H9 (cell line): Measurements from ENCODE around the gene SLX4. TPM values are rescaled to one million over a fixed set of nuclear protein-coding genes. Genes with fewer than 3 reads are reported as not detected.

Experiments
- DNase-seq: peaks from one replicate; pipeline ENCODE4 v3.0.0-alpha.2; 2017
- H2AFZ ChIP-seq: one replicate; pipeline ENCODE4 v1.6.1; 2013; ENCODE audit warnings: mild to moderate bottlenecking, low read length, control low read depth, moderate library complexity
- H2AK5ac ChIP-seq: 2 replicates; pipeline ENCODE4 v1.6.1; 2013; ENCODE audit warnings: low read length, control low read depth, mixed read lengths; ENCODE audit not compliant: insufficient read length
- H2BK120ac ChIP-seq: one replicate; pipeline ENCODE4 v1.6.1; 2013; ENCODE audit warnings: low read depth, mild to moderate bottlenecking, low read length, control low read depth, inconsistent platforms; ENCODE audit not compliant: poor library complexity, severe bottlenecking
- H2BK12ac ChIP-seq: 2 replicates; pipeline ENCODE4 v1.6.1; 2013; ENCODE audit warnings: low read length, control low read depth, mixed read lengths, low read depth; ENCODE audit not compliant: insufficient read length
- H2BK15ac ChIP-seq: 2 replicates; pipeline ENCODE4 v1.6.1; 2013; ENCODE audit warnings: low read depth, low read length, control low read depth
- H2BK20ac ChIP-seq: one replicate; pipeline ENCODE4 v1.6.1; 2013; ENCODE audit warnings: low read depth, mild to moderate bottlenecking, low read length, control low read depth, inconsistent platforms; ENCODE audit not compliant: poor library complexity, severe bottlenecking
- H2BK5ac ChIP-seq: 2 replicates; pipeline ENCODE4 v1.6.1; 2013; ENCODE audit warnings: low read length, control low read depth, mixed read lengths; ENCODE audit not compliant: insufficient read length
- H3K14ac ChIP-seq: 2 replicates; pipeline ENCODE4 v1.6.1; 2013; ENCODE audit warnings: low read length, control low read depth; ENCODE audit not compliant: insufficient read depth
- H3K18ac ChIP-seq: 2 replicates; pipeline ENCODE4 v1.6.1; 2013; ENCODE audit warnings: low read depth, mild to moderate bottlenecking, mixed read lengths, low read length, control low read depth; ENCODE audit not compliant: insufficient read length
- H3K23ac ChIP-seq: 2 replicates; pipeline ENCODE4 v1.6.1; 2013; ENCODE audit warnings: low read length, control low read depth, mixed read lengths, low read depth; ENCODE audit not compliant: insufficient read length
- H3K23me2 ChIP-seq: 2 replicates; pipeline ENCODE4 v1.6.1; 2013; ENCODE audit warnings: low read depth, mild to moderate bottlenecking, mixed read lengths, low read length, control low read depth; ENCODE audit not compliant: insufficient read length, poor library complexity, severe bottlenecking
- H3K27ac ChIP-seq: 2 replicates; pipeline ENCODE4 v1.5.1; 2013; ENCODE audit warnings: low read length, control low read depth, mixed read lengths, low read depth; ENCODE audit not compliant: insufficient read length
- H3K27me3 ChIP-seq: 2 replicates; pipeline ENCODE4 v1.6.1; 2013; ENCODE audit warnings: low read length, control low read depth, inconsistent platforms; ENCODE audit not compliant: insufficient read depth
- H3K4ac ChIP-seq: 2 replicates; pipeline ENCODE4 v1.6.1; 2013; ENCODE audit warnings: low read depth, mild to moderate bottlenecking, control low read depth, inconsistent platforms, low read length, moderate library complexity
- H3K4me1 ChIP-seq: 2 replicates; pipeline ENCODE4 v1.6.1; 2013; ENCODE audit warnings: low read length, control low read depth, inconsistent platforms; ENCODE audit not compliant: insufficient read depth
- H3K4me2 ChIP-seq: 2 replicates; pipeline ENCODE4 v1.6.1; 2013; ENCODE audit warnings: low read length, control low read depth, mixed read lengths; ENCODE audit not compliant: insufficient read length, insufficient read depth
- H3K56ac ChIP-seq: 2 replicates; pipeline ENCODE4 v1.6.1; 2013; ENCODE audit warnings: low read depth, mild to moderate bottlenecking, mixed read lengths, low read length, control low read depth; ENCODE audit not compliant: insufficient read length
- H3K79me1 ChIP-seq: 2 replicates; pipeline ENCODE4 v1.6.1; 2013; ENCODE audit warnings: low read depth, mild to moderate bottlenecking, moderate library complexity, low read length, control low read depth, inconsistent platforms; ENCODE audit not compliant: insufficient read depth, poor library complexity, severe bottlenecking
- H3K79me2 ChIP-seq: 2 replicates; pipeline ENCODE4 v1.6.1; 2013; ENCODE audit warnings: low read length, control low read depth, inconsistent platforms; ENCODE audit not compliant: insufficient read depth
- H3K9ac ChIP-seq: 2 replicates; pipeline ENCODE4 v1.6.1; 2013; ENCODE audit warnings: low read length, control low read depth, mixed read lengths; ENCODE audit not compliant: insufficient read length; ENCODE audit errors: extremely low read depth
- H3K9me3 ChIP-seq: one replicate; pipeline ENCODE4 v1.6.1; 2013; ENCODE audit warnings: low read depth, low read length, inconsistent platforms; ENCODE audit not compliant: control insufficient read depth
- H3T11ph ChIP-seq: one replicate; pipeline ENCODE4 v1.6.1; 2013; ENCODE audit warnings: mild to moderate bottlenecking, low read length, control low read depth, inconsistent platforms
- H4K20me1 ChIP-seq: one replicate; pipeline ENCODE4 v1.6.1; 2013; ENCODE audit not compliant: control insufficient read depth, insufficient read length, insufficient read depth
- H4K5ac ChIP-seq: 2 replicates; pipeline ENCODE4 v1.6.1; 2013; ENCODE audit warnings: low read depth, mild to moderate bottlenecking, mixed read lengths, low read length, control low read depth; ENCODE audit not compliant: insufficient read length
- H4K8ac ChIP-seq: replicated peaks from 2 replicates; pipeline ENCODE4 v1.6.1; 2013; ENCODE audit warnings: low read length, control low read depth, mixed read lengths, low read depth; ENCODE audit not compliant: insufficient read length
- H4K91ac ChIP-seq: 2 replicates; pipeline ENCODE4 v1.6.1; 2013; ENCODE audit warnings: low read depth, mild to moderate bottlenecking, moderate library complexity, mixed read lengths, low read length, control low read depth; ENCODE audit not compliant: insufficient read length
- H3K27ac Mint-ChIP-seq, 3 experiments: 2 replicates in 2 of 3; 3 replicates in 1 of 3; pipeline ENCODE4 v1.8.0; 2020 to 2021; ENCODE audit warnings: mixed read lengths in 3 of 3, mild to moderate bottlenecking in 1 of 3, moderate library complexity in 1 of 3
- H3K27me3 Mint-ChIP-seq: 2 replicates; pipeline ENCODE4 v1.8.0; 2021; ENCODE audit warnings: low read depth, mild to moderate bottlenecking, moderate library complexity, mixed read lengths
- H3K36me3 Mint-ChIP-seq, 3 experiments: 2 replicates in 2 of 3; 3 replicates in 1 of 3; pipeline ENCODE4 v1.8.0; 2020 to 2021; ENCODE audit warnings: low read depth in 3 of 3, mixed read lengths in 3 of 3; ENCODE audit not compliant: insufficient read depth in 1 of 3
- H3K4me1 Mint-ChIP-seq, 2 experiments: 2 replicates each; pipeline ENCODE4 v1.8.0; 2020; ENCODE audit warnings: mixed read lengths in 2 of 2
- H3K4me3 Mint-ChIP-seq, 2 experiments: 2 replicates in 1 of 2; 3 replicates in 1 of 2; pipeline ENCODE4 v1.8.0; 2020 to 2021; ENCODE audit warnings: mild to moderate bottlenecking in 2 of 2, mixed read lengths in 2 of 2, moderate library complexity in 1 of 2
- H3K9me3 Mint-ChIP-seq, 2 experiments: 2 replicates in 1 of 2; 3 replicates in 1 of 2; pipeline ENCODE4 v1.8.0; 2020; ENCODE audit warnings: mild to moderate bottlenecking in 2 of 2, mixed read lengths in 2 of 2, moderate library complexity in 1 of 2
- CTCF ChIP-seq: fragments of 200-600 bp; sonication (generic); conservative IDR thresholded peaks from 3 replicates; pipeline ENCODE4 v1.8.0; 2021; ENCODE audit warnings: antibody characterized with exemption, mild to moderate bottlenecking
- WGBS: extraction: QIAGEN DNeasy Blood & Tissue Kit; methylation state at CpG from one replicate; pipeline ENCODE4 v1.1.7; 2013; ENCODE audit warnings: missing lambda C conversion rate, low lambda C conversion rate, mixed read lengths; ENCODE audit not compliant: insufficient read length; ENCODE audit errors: extremely low coverage; 5-methylcytosine and 5-hydroxymethylcytosine counted together
- total RNA-seq: library from RNA; stranded (reverse); gene quantifications from 2 replicates; pipeline ENCODE4 v1.2.1, GENCODE V29; 2021

Gene SLX4
- total RNA-seq, 1 experiment from 2014 or later, result 9.9 TPM

- H4K8ac ChIP-seq, result no peak overlapping the region
- Mint-ChIP-seq H3K4me1 (peaks cover 14 to 18% of the 10 kb centered on the region in 2 experiments), H3K36me3 (peaks cover 0 to 16% (median 9%) of the 10 kb centered on the region in 3 experiments; a peak in 4 of 7 replicates), H3K27me3 (peaks cover 48% of the 10 kb centered on the region), H3K9me3 (peaks cover 5 to 6% of the 10 kb centered on the region in 2 experiments; a peak in 3 of 5 replicates), H3K4me3 (no peak overlapping the region), H3K27ac (peak overlapping the region in 1 of 3 experiments; percentile 33; a peak in 1 of 7 replicates)
- H3K79me1 ChIP-seq, result no peaks in the 10 kb centered on the region
- no peak overlapping the region for H2BK120ac ChIP-seq
- H3K4me2 ChIP-seq, result no peak overlapping the region
- no peaks in the 10 kb centered on the region for H3K4me1 ChIP-seq
- H3K79me2 ChIP-seq, result no peaks in the 10 kb centered on the region
- H3K14ac ChIP-seq, result no peak overlapping the region
- H4K20me1 ChIP-seq, result no peaks in the 10 kb centered on the region
- no peak overlapping the region for H3K56ac ChIP-seq
- no peak overlapping the region for H2BK20ac ChIP-seq
- H3K9ac ChIP-seq, result no peak overlapping the region
- H4K5ac ChIP-seq, result no peak overlapping the region
- H2BK12ac ChIP-seq, result no peak overlapping the region
- no peak overlapping the region for H2AFZ ChIP-seq
- no peak for TF ChIP-seq CTCF
- WGBS, result no CpG with 5 or more reads among the region's 10 CpGs
- H2AK5ac ChIP-seq, result no peak overlapping the region
- H2BK15ac ChIP-seq, result no peak overlapping the region
- no peak overlapping the region for H3K23ac ChIP-seq
- no peaks in the 10 kb centered on the region for H3K27me3 ChIP-seq
- no peak overlapping the region for H3K27ac ChIP-seq
- peaks cover 2% of the 10 kb centered on the region for H3K23me2 ChIP-seq
- no peak for DNase-seq
- no peak overlapping the region for H4K91ac ChIP-seq
- H3T11ph ChIP-seq, result no peak overlapping the region
- H3K9me3 ChIP-seq, result no peaks in the 10 kb centered on the region
- no peak overlapping the region for H3K4ac ChIP-seq
- no peak overlapping the region for H3K18ac ChIP-seq
- no peak overlapping the region for H2BK5ac ChIP-seq
Observed at GRCh38 chr16:3548445-3548844, 63.0 kb downstream of the SLX4 start.
